ENCODE measurements around the gene TMED5.
"Not testable (repeated sequence)": the region's sequence is repeated elsewhere in the genome, so short reads cannot be mapped to it uniquely, and the experiment has no call there.

Gene TMED5

DNA sequence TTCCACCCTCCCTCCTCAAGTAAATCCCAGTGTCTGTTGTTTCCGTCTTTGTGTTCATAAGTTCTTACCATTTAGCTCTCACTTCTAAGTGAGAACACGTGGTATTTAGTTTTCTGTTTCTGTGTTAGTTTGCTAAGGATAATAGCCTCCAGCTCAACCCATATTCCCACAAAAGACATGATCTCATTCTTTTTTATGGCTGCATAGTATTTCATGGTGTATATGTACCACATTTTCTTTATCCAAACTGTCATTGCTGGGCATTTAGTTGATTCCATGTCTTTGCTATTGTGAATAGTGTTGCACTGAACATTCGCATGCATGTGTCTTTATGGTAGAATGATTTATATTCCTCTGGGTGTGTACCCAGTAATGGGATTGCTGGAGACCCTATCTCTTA lies 5.6 kb downstream of the TMED5 start:
- not testable (repeated sequence) for DNase-seq (ENCODE audit: insufficient read length, low spot score); FAIRE-seq

DNA sequence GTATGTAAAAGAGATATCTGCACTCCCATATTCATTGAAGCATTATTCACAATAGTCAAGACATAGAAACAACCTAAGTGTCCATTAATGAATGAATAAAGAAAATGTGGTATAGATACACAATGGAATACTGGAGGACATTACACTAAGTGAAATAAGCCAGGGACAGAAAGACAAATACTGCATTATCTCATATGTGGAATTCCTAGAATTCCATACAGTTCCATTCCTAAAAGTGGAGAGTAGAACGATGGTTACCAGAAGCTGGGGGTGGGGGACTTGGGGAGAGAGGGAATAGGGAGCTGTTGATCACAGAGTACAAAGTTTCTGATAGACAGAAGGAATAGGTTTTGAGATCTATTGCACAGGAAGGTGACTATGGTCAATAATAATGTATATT lies 7.4 kb downstream of the TMED5 start:
- FAIRE-seq (no peak), DNase-seq (ENCODE audit: insufficient read length, low spot score) (no peak)

DNA sequence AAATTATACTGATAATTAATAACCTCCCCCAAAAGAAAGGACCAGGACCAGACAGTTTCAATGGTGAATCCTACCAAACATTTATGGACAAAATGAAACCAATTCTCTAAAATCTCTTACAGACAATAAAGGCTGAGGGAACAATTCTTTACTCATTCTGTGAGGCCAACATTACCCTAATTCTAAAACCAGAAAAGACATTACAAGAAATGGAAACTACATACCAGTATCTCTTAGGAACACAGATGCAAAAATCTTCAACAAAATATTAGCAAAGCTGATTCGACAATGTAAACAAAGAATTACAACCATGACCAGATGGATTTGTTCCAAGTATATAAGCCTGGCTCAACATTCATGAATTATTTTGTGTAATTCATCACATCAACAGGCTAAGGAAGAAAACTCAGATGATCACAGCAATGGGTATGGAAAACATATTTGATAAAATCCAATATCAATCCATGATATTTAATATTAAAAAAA lies 8.6 kb downstream of the TMED5 start:
- no peak for FAIRE-seq
- no peak for DNase-seq (ENCODE audit: insufficient read length, low spot score)

DNA sequence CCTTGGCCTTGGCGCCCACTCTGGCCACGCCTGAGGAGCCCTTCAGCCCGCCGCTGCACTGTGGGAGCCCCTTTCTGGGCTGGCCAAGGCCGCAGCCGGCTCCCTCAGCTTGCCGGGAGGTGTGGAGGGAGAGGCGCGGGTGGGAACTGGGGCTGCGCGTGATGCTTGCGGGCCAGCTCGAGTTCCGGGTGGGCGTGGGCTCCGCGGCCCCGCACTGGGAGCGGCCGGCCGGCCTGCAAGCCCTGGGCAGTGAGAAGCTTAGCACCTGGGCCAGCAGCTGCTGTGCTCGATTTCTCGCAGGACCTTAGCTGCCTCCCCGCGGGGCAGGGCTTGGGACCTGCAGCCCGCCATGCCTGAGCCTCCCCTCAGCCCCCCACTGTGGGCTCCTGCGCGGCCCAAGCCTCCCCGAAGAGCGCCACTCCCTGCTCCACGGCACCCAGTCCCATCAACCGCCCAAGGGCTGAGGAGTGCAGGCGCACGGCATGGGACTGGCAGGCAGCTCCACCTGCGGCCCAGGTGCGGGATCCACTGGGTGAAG lies 10.0 kb downstream of the TMED5 start:
- DNase-seq (ENCODE audit: insufficient read length, low spot score); FAIRE-seq: not testable (repeated sequence)

DNA sequence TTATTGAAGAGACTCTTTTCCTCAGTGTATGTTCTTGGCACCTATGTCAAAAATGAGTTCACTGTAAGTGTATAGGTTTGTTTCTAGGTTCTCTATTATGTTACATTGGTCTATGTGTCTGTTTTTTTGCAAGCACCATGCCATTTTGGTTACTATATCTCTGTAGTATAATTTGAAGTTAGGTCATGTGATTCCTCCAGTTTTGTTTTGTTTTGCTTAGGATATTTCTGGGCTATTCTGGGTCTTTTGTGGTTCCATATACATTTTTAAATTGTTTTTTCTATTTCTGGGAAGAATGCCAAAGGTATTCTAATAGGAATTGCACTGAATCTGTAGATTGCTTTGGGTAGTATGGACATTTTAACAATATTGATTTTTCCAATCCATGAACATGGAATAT lies 13.2 kb downstream of the TMED5 start:
- DNase-seq (ENCODE audit: insufficient read length, low spot score) (no peak), FAIRE-seq (no peak)

DNA sequence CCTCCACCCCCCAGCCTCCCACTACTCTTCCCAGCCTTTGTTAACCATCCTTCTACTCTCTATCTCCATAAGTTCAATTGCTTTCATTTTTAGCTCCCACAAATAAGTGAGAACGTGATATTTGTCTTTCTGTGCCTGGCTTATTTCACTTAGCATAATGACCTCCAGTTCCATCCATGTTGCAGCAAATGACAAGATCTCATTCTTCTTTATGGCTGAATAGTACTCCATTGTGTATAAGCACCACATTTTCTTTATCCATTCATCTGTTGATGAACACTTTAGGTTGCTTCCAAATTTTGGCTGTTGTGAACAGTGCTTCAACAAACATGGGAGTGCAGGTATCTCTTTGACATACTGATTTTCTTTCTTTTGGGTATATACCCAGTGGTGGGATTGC lies 14.3 kb downstream of the TMED5 start:
- not testable (repeated sequence) for FAIRE-seq; DNase-seq (ENCODE audit: insufficient read length, low spot score)

DNA sequence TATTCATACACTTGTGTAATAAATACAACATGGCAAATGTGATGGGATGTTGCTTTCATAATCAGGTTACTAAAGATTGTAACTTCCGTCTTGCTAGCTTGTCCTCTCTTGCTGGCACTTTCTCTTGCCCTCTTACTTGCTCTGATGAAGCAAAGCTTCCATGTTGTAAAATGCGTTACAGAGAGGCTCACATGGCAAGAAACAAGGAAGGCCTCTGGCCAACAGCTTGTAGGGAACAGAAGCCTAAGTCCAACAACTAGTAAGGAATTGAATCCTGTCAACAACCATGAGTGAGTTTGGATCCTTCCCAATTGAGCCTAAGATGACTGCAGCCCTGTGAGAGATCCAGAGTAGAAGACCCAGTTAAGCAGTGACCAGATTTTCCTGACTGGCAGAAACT lies 15.4 kb downstream of the TMED5 start:
- FAIRE-seq = no peak
- DNase-seq (ENCODE audit: insufficient read length, low spot score) = no peak

DNA sequence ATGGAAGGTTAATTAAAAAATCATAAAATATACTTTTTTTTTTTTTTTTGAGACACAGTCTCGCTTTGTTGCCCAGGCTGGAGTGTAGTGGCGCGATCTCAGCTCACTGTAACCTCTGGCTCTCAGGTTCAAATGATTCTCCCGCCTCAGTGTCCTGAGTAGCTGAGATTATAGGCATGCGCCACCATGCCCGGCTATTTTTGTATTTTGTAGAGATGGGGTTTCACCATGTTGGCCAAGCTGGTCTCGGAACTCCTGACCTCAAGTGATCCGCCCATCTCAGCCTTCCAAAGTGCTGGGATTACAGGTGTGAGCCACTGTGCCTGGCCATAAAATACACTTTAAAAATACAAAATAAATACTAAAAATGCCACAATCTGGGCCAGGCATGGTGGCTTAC lies 16.9 kb downstream of the TMED5 start:
- not testable (repeated sequence) for DNase-seq (ENCODE audit: insufficient read length, low spot score); FAIRE-seq

DNA sequence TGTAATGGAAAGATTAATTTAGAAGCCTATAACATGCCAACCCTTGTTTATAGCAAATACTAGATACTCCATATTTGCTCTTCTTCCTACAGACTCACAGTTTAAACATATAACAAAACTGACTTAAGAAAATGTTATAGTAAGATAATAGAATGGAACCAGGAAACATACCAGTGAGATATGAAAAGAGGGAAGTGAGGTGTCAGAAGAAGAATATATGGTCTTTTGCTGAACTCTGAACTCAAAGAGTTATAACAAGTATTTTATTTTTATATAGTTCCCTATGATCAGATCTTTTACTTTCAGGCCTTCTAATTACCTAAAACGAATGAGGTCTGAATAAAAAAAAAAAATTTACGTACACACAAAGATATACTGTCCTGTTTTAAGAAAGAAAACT lies 20.9 kb downstream of the TMED5 start:
- DNase-seq (ENCODE audit: insufficient read length, low spot score) (no peak), FAIRE-seq (no peak)

DNA sequence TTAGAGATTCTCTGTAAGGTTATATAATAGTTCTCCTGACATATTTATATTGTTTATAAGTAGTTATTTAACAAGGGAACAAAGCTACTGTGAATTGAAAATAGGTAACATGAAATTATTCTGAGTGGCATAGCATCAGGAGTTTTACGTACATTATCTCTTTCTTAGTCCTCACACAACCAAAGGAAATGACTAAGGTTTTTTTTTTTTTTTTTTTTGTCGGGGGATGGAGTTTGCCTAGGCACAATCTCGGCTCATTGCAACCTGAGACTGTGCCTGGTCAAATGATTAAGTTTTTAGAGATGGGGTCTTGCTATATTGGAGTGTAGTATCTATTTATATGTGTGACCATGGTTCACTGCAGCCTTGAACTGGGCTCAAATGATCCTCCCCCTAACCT lies 24.9 kb downstream of the TMED5 start:
- DNase-seq (ENCODE audit: insufficient read length, low spot score) (no peak), FAIRE-seq (no peak)

DNA sequence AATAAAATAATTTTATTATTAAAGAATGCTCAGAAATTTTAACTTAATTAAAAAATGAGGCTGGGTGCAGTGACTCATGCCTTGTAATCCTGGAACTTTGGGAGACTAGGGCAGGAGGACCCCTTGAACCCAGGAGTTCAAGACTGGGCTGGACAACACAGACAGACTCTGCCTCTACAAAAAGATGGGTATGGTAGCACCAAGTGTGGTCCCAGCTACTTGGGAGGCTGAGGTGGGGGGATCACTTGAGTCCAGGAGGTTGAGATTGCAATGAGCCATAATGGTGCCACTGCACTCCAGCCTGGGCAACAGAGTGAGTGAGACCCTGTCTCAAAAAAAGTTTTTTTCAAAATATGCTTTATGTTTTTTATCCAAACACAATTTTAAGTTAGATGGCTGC lies 25.3 kb downstream of the TMED5 start:
- no peak for DNase-seq (ENCODE audit: insufficient read length, low spot score)
- FAIRE-seq = no peak

DNA sequence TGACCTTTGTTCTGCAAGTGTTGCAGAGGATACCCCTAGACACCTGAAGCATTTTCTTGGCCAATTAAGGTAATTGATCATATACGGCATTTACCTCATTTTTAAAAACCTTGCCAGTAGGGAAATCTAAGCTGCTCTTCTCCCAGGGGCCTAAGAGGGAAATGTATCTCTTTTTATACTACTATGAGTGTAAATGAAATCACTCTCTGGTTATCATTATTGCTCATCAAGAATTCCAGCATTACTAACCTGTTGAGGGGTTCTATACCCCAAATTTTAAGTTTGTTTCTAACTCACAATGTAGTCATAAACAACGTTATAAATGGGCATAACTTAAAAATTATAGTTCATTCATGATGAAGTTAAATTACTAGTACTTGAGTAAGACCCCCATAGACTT lies 27.4 kb downstream of the TMED5 start:
- DNase-seq (ENCODE audit: insufficient read length, low spot score) (no peak), FAIRE-seq (no peak)

DNA sequence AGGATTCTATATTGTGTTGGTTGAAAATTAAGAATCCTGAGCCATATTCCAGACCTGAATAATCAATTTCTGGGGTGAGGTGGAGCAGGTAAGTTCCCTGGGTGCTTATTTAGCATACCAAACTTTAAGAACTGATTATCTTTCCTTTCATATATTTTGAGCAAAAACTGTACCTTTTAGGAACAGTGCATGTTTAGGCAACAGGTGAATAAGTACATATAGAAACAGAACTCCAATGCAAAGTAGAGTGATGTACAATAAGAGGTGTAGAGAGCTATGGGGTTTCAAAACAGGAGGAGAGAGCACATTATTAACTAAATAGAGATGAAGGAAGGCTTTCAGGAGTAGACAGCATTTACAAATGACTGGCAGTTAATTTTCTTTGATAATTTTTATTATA lies 28.7 kb downstream of the TMED5 start:
- FAIRE-seq (no peak), DNase-seq (ENCODE audit: insufficient read length, low spot score) (no peak)

DNA sequence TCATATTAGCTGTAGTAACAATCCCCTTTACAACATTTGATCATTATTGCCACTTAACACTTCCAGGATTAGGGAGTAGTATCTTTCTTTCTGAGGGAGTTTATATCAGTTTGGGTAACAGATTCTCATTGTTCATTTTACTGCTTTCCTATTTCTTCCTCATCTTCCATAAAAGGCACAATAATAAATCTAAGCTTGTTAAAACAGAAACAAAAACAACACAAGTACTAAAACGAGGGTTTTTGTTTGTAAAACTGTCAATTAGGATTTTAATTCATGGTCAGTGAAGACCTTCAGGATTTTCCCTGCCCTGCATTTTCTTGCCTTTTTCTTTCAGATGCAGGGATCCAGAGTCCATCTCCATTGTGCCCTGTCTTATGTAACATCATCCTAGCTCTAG lies 29.5 kb downstream of the TMED5 start:
- no peak for FAIRE-seq
- no peak for DNase-seq (ENCODE audit: insufficient read length, low spot score)

DNA sequence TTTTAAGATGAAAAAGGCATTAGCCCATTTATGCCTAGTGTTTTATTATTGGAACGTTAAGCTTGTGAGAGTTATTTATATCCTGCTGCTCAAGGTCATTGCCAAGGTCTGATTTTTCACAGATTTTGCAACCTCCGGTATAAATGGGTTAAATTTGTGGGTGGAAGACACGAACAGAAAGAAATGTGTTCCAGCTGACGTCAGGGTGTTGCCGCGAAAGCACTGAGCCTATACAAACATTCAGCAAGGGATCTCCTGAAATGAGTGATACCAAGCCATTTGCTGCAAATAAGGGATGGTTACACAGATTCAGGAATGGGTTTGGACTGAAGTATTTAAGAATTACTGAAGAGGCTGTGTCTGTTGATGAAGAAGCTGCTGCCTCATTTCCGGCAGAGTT lies 32.2 kb downstream of the TMED5 start:
- no peak for FAIRE-seq
- DNase-seq (ENCODE audit: insufficient read length, low spot score) = no peak

DNA sequence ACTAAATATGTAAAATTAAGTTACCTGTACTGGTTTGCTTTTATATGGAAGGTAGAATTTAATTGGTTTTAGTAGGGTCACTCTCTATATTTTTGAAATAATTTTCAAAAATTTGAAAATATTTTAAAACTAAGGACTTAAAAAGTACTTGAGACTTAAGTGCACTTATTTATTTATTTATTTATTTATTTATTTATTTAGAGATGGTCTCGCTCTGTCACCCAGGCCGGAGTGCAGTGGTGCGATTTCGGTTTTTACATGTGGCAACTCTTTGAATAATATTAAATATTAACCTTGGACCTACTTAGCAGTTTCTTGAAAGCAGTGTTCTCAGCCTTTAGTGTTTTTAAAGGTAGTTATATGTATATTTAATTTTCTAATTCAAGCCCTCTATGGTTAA lies 36.4 kb downstream of the TMED5 start:
- DNase-seq (ENCODE audit: insufficient read length, low spot score) (no peak), FAIRE-seq (no peak)

DNA sequence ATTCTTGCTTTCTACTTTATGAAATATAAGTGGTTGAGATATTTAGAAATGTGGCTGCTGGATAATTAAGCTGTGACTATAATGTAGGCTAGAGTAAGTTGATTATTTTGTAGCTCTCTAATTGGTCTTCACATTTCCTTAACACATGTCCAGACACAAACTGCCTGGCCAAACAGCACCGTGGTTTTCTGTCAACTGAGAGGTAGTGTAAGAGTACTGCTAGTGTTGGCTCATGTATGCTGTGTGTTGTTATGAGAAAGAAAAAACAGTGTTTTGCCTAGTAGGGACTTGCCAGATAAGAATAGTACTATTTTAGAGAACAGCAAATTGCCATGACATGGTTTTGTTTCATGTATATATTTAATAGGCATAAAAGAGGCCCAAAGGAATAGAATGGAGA lies 37.1 kb downstream of the TMED5 start:
- FAIRE-seq (no peak), DNase-seq (ENCODE audit: insufficient read length, low spot score) (no peak)

DNA sequence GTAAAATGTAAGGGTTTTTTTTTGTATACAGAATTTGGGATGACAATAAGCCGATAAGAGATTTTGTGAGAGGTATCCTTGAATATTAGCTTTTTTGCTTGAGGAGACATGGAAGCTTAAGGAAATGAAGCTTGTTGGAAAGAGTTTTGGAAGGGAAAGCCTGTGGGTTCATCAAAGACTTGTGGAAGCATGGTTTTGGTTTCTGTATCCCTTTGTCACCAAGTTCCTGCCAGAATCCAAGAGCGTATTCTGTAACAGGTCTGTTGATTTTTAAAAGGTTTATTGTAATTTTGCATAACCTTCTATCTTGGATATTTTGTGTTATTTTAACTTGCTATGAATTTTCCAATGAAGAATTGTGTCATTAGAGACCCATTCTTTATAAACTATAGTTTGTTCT lies 38.1 kb downstream of the TMED5 start:
- no peak for FAIRE-seq
- no peak for DNase-seq (ENCODE audit: insufficient read length, low spot score)

DNA sequence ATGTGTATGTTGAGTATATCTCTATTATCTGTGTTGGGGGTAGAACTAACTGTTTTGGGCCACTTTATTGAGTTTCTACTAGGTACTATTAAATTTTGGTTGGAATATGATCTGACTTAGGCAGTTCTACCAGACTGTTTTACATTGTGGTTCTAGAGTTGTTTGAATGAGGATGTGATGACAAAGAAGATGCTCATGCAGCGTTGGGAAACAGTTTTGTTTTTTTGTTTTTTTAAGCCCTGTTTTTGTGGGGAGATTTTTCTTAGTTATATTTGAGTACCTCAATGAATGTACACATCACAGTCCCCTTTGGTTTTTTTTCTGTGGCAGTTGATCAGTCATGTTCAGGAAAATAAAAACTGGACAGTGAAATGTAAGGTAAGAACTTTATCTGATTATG lies 40.1 kb downstream of the TMED5 start:
- DNase-seq (ENCODE audit: insufficient read length, low spot score) (no peak), FAIRE-seq (no peak)

DNA sequence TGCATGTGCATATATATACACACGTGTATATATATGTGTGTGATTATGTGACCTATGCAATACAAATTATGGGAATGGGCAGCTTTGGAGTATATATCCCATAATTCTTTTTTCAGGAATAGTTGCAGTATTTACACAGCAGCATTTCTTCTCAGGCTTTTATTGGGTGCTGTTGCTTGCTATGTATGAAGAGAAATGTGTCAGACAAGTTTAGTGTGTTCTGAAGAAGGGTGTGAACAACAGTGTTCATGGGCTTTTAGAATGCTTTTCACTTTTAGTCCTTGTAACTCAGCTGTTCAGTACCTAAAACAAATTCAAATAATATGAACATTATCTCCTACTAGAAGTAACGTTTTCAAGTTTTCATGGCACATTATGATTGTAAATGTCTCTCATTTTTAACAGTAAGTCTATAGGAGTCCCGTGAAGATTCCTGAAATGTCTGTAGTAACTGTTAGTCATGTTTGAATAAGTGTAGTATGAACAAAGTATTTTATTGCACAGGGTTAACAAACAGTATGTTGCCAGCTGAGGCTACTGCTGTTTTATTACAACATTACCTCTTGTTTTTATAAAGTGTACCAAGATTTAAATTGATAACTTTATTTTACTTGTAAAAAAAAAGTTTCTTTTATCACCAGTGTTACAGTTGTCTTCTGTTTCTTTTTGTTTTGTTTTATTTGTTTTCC lies 42.5 kb downstream of the TMED5 start:
- no peak for DNase-seq (ENCODE audit: insufficient read length, low spot score)
- FAIRE-seq = no peak

DNA sequence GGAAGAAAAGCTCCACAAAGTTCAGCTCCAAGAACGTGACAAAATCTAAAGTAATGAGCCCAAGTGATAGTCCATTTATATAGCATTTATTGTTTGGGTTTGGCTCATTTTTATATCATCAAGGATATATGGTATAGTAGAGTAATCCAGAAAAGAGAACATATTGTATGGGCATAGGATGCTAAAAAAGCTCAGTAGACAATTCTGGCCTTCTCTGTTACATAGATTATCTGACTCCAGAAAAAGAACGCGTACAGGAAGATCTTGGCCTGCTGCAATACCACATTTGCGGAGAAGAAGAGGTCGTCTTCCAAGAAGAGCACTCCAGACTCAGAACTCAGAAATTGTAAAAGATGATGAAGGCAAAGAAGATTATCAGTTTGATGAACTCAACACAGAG lies 43.8 kb downstream of the TMED5 start:
- DNase-seq (ENCODE audit: insufficient read length, low spot score) (no peak), FAIRE-seq (no peak)

DNA sequence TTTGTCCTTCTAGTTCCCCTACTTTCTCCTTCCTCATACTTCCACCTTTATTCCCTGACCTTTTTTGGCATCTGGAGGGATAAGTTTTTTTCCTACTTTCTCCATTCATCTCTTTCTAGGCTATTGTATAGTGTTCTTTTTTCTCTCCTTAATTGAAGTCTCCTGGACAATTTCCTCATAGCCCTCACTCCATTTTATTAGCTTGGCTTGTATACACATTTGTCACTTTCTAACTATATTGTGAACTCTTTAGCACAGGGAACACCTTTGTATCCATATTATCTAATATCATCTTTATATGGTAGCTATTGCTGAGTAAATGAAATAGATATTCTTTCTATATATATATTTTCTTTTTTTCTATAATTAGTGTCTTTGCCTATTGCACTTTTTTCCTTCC lies 47.6 kb downstream of the TMED5 start:
- no peak for DNase-seq (ENCODE audit: insufficient read length, low spot score)
- no peak for FAIRE-seq

All from GM19239 (cell line).